OCI-LY3 (cell line): ENCODE results near the gene SNRNP40.

Experiments used
- CTCF ChIP-seq: fragments of 200-600, 300-600 bp; sonication (generic); IDR thresholded peaks from 2 replicates; pipeline ENCODE4 v1.5.1; 2014; ENCODE audit warnings: antibody characterized with exemption, low read length, low read depth
- EZH2phosphoT487 ChIP-seq: fragments of 200-600 bp; shearing (Covaris generic); IDR thresholded peaks from 2 replicates; pipeline ENCODE4 v1.6.1; 2018; ENCODE audit warnings: antibody characterized with exemption, mixed run types, low read depth

- TF ChIP-seq CTCF (no peak), EZH2phosphoT487 (no peak)
Observed at GRCh38 chr1:31324992-31325391, 28.4 kb upstream of the SNRNP40 start.
